ENCODE results near the gene DNAJC22.
"Not testable (repeated sequence)": the region's sequence is repeated elsewhere in the genome, so short reads cannot be mapped to it uniquely, and the experiment has no call there.

Gene DNAJC22

DNA sequence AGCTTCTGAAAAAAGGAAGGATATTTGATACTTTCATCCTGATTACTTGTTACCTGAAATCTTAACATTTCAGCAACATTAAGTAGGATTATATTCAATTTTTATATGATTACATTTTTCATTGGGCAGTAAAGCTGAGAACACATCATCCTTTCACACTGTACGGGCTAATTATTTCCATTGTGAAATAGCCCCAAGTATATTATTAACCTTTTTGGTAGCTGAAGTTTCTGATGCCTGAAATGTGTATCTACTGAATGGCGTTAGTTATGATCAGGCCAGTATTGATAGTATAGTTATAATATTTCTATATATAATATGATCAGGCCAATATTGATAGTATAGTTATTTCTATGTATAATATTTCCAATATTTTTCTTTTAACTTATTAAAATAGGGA is 30.7 kb downstream of the DNAJC22 start:
- no peak for DNase-seq

DNA sequence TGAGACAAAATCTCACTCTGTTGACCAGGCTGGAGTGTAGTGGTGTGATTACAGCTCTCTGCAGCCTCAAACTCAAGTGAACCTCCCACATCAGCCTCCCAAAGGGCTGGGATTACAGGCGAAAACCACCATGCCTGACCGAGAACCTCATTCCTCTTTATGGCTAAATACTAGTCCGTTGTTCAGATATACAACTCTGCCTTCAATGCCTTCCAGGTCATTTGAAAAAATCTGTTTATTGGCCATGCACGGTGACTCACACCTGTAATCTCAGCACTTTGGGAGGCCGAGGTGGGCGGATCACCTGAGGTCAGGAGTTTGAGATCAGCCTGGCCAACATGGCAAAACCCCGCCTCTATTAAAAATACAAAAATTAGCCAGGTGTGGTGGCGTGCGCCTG is 33.5 kb downstream of the DNAJC22 start:
- not testable (repeated sequence) for DNase-seq

DNA sequence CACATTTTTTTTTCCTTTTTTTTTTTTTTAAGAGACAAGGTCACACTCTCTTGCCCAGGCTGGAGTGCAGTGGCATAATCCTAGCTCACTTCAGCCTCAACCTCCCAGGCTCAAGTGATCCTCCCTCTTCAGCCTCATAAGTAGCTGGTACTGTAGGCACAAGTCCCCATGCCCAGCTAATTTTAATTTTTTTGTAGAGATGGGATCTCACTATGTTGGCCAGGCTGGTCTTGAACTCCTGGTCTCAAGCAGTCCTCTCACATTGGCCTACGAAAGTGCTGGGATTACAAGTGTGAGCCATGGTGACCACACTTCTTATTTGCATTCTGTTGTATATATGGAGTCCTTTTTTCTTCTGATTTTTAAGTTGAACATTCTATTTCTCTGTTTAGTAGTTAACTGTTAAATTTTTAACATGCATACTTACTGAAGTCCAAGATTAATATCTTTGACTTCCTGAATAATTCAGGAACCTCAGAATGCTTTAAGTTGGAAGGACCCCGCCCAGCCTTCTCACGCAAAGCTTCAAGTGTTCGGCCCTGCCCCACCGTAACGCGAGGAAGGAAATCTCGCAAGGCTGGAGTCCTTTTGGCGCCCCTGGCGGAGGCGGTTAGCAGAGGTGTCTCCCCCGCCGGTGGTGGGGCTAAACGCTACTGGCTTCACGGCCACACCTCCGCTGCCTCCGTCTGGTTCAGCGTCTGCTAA is 42.1 kb downstream of the DNAJC22 start:
- DNase-seq = no peak

DNA sequence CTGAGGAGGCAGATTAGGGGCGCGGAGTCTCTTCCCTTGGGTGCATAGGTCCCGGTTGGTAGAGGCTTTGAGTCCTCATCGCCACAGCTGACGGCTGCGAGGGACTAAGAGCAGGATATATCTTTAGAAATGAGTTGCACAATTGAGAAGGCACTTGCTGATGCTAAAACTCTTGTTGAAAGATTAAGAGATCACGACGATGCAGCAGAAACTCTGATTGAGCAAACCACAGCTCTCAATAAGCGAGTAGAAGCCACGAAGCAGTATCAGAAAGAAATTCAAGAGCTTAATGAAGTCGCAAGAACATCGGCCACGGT is 42.7 kb downstream of the DNAJC22 start:
- DNase-seq = no peak

DNA sequence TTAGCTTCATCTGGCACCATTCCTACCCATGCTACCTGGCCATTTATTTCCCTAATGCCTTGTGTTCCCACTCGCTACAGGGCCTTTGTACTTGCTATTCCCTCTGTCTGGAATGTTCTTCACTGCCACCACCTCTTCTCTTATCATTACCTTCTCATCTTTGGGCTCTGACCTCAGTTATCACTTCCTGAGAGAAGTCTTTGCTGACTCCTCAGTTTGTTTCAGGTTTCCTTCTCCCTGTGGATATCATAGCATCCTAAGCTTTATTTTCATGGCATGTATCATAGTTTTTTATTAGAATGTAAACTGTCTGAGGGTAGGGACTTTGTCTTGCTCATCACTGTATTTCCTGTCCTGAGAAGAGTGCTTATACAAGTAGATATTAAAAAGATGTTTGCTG is 50.3 kb downstream of the DNAJC22 start:
- no peak for DNase-seq

DNA sequence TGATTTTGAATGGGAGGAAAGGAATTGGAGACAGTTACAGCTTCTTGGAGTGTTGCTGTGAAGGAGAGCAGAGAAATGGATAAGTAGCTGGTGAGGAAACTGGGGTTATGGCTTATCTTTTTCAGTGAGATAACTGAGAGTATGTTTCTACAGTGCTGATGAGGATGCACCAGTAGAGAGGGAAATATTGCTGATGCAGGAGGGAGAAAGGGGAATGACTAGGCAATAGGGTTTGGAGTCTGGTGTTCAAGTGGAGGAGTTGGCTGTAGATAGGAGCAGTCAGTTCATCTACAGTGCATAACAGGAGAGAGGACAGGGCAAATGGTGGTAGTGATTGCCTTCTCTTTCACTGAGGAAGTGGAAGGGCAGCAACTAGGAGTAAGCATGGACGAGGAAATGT is 53.6 kb downstream of the DNAJC22 start:
- no peak for DNase-seq
